ENCODE results near the gene NOL7.

- TF ChIP-seq YY1 (IDR thresholded peaks at IDR 0.05; ENCODE audit: insufficient read depth, insufficient read length) = no peak
- TF ChIP-seq ZNF274 (IDR thresholded peaks at IDR 0.05; ENCODE audit: low read depth, low read length) = no peak
- no peak for TF ChIP-seq SUZ12 (IDR thresholded peaks at IDR 0.05; ENCODE audit: extremely low read depth, insufficient read depth, insufficient read length)
Observed at GRCh38 chr6:13653296-13653695, 38.2 kb downstream of the NOL7 start.

All from NT2/D1 (cell line).